Fibroblast of pulmonary artery (primary cell): ENCODE results near the gene PEMT.

ENCODE experiments used
- DNase-seq: peaks from one replicate; pipeline ENCODE4 v3.0.0-alpha.2; 2010; ENCODE audit warnings: low read depth
- H3K4me3 ChIP-seq: replicated peaks from 2 replicates; pipeline ENCODE4 v1.5.1; 2011; ENCODE audit warnings: low read depth, mild to moderate bottlenecking, control low read depth, low read length, moderate library complexity
- TF ChIP-seq, protein P1 (sequence below): IDR thresholded peaks from 2 replicates; pipeline ENCODE4 v1.5.1; 2011; ENCODE audit warnings: mild to moderate bottlenecking, control low read depth, low read length, inconsistent platforms; ENCODE audit errors: missing control alignments

The PEMT gene

DNA sequence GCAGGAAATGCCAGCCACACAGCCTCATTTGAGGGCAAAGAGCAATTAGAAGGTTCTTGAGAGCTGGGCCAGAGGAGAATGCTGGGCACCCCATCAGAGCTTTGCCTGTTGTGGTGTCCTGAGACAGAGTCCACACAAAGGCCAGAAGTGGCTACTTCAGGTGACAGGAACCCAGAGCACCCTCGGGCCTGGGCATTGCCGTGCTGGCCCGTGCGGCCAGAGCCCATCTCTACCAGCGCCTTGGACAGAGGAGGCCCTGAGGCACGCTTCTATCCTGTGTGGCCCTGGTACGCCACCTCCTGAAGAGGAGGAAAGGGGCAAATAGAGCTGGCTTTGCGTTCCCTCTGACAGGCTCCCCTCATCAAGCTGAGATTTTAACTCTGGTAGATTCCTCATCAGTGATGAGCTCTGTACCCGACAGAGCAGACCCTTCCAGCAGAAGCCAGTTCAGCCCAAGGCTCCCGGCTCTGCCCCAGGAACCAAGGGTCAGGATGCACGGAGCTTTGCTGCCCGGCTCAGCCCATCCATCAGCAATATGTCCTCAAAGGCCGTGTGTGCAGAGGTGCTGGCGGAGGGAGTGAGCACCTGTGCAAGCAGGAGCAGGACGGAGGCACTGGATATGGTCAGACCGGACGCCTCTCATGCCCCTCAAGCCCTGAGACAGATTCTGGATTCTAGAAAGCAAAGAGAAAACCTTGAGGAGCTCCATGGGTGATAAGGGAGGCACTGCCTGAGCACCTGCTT, 91.9 kb downstream of the PEMT start:
- TF ChIP-seq, protein P1, sequence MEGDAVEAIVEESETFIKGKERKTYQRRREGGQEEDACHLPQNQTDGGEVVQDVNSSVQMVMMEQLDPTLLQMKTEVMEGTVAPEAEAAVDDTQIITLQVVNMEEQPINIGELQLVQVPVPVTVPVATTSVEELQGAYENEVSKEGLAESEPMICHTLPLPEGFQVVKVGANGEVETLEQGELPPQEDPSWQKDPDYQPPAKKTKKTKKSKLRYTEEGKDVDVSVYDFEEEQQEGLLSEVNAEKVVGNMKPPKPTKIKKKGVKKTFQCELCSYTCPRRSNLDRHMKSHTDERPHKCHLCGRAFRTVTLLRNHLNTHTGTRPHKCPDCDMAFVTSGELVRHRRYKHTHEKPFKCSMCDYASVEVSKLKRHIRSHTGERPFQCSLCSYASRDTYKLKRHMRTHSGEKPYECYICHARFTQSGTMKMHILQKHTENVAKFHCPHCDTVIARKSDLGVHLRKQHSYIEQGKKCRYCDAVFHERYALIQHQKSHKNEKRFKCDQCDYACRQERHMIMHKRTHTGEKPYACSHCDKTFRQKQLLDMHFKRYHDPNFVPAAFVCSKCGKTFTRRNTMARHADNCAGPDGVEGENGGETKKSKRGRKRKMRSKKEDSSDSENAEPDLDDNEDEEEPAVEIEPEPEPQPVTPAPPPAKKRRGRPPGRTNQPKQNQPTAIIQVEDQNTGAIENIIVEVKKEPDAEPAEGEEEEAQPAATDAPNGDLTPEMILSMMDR: no peak
- DNase-seq: no peak

DNA sequence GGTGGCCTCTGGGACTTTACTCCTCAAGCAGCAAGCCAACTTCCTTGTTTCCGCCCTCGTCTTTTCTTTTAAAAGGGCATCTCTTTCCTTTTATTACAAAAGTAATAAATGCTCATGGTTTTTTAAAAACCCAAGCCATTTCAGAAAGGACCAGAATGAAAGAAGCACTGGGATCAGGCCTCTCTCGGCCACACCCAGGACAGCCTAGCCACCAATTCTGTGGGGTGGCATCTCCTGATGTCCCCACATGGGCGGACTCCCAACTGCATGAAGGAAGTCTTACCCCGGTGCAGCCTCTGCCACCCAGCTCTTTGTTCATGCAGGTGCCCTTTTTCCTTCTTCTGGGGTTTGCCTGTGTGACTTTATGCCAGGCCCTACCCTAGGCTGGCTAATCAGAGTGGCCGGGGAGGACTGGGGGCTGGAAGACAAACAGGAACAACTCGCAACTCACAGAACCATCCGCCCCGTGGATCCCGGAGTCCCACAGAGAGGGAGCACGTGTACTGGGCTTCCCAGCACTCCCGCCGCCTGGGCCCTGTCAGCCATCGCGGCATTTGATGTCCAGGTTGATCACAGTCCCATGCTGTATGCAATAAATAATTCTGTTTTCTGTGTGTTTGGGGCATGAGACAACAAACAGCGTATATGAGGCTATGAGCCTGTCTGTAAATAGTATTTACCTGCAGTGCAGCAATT, 92.8 kb downstream of the PEMT start:
- no peak overlapping the region for H3K4me3 ChIP-seq
- no peak for DNase-seq
- TF ChIP-seq, protein P1: no peak

More for the DNA sequence above, 91.9 kb downstream of the PEMT start:
- no peak overlapping the region for H3K4me3 ChIP-seq

DNA sequence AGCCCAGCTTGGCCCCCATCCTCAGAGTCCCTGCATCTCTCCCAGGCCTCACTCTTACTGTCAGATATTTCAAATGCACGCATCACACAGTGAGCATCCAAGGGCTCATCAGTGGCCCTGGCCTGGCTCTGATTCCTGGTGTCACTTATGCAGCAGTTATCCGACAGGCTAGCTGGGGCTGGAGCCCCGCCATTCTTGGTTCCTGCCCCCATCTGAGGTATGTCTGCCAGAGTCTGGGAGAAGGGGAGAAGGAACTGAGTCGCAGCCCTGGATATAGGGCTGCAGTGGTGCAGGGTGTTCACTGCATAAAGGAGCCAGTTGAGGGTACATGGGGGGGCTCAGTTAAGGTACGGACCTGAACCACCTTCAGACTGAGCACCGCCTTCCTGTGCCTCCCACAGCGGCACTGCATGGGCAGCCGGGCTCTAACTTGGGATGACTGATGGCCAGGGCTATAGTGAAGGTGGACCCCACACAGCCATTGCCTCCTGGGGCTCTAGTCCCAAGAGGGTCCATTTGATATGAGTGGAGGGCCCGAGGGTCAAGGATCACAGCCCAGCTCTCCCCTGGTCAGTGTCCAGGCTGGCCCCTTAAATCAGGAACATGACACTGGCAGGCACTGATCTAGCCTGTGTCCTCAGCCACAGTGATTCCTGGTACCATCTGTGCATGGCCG, 93.5 kb downstream of the PEMT start:
- no peak for DNase-seq
- TF ChIP-seq, protein P1: no peak
- H3K4me3 ChIP-seq: no peak overlapping the region

DNA sequence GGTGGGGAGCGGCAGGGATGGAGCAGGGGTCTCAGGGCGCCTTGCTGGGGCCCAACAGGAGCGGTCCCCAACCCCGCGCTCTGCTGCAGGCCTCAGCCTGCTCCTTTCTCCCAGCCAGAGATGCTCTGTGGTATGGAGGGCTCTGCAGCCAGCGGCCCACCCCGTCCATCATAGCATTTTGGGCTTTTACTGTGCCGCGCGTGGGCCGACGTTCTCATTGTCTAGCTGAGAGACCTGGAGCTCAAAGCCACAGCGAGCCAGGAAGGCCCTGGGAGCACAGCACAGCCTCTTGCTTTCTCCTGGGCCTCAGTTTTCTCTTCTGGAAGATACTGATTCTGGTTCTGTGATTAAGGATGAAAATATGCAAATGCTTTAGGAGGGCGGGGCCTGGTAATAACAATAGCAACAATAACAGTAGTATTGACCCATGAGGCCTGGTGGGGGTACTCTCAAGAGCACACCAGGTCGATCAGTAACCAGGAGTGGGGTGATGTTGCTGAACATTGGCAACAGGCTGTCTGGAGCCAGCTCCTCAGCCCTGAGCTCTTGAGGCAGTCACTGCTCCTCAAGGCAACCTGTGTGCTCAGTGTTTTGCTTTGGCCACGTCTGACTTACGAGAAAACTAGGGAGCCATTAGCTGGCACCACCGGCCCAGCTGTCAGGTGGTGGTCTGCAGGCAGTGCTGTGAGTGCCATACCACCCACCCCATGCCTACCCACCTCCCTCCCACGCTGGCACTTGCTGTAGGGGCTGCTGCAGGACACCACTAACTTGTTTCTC, 94.3 kb downstream of the PEMT start:
- TF ChIP-seq, protein P1: no peak
- no peak for DNase-seq
- H3K4me3 ChIP-seq: no peak overlapping the region

DNA sequence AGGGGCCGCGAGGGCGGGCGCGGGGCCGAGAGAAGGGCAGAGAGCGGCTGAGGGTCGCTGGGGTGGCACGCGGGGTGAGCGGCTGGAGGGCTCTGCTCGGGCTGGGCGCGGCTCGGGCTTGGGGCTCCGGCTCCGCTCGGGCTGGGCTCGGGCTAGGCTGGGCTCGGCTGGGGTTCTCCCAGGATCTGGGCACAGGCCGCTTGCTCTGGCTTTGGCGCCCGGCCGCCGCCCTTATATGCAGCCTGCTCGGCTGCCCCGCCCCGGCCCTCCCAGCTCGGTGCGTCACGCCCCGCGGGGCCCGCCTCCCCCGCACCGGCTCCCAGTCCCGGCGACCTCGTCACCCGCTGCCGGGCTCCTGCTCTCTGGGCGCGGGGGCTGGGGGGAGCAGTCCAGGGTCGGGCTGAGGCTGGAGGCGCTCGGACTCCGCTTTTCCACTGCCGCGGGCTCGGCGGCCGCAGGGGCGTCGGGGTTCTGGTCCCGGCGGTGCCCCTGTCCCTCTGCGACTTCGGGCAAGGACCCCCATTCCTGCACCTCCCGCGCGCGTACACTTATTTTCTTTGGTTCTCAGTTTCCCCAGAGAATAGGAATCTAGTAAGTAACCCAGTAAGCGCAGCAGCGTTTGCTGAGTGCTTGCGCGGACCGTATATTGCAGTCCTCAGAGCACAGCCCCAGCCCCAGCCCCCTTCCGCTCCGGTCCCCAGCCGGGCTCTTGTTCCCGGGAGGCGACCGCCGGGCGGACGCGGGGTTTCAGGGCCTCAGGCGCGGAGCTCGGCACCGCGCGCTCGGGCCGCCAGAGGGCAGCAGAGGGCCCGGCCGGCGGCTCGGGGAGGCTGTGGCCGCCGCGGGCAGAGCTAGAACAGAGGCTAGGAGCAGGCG, 95.1 kb downstream of the PEMT start, which contains the start of gene RASD1:
Gene RASD1, minus strand, starts transcription at position 207 of the 876 bp plus-strand sequence. CDS start 214 bp downstream, outside the sequence.
- peak; percentile 84 for DNase-seq
- TF ChIP-seq, protein P1: peak; percentile 23
- peak within 1 kb of the TSS; percentile 62 for H3K4me3 ChIP-seq
